ENCODE results near the gene RICTOR.

DNA sequence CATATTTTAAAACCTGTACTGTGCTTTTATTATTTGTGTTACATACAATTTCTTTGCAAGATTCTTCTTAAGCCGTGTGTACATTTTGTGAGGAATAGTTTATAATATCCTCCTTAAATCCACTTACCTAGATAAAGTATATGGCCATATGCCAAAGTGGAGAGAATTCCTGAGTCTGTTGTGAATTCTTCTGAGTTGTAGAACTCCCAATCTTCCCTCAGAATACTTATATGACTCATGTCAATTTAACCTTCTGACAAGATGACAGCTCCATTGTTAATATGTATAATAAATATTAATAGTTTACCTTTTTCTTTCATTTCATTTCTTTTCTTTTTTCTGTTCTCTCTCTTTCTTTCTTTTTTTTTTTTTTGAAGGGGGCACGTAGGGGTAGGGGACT lies 6.0 kb upstream of the RICTOR start:
- TF ChIP-seq, protein P1, sequence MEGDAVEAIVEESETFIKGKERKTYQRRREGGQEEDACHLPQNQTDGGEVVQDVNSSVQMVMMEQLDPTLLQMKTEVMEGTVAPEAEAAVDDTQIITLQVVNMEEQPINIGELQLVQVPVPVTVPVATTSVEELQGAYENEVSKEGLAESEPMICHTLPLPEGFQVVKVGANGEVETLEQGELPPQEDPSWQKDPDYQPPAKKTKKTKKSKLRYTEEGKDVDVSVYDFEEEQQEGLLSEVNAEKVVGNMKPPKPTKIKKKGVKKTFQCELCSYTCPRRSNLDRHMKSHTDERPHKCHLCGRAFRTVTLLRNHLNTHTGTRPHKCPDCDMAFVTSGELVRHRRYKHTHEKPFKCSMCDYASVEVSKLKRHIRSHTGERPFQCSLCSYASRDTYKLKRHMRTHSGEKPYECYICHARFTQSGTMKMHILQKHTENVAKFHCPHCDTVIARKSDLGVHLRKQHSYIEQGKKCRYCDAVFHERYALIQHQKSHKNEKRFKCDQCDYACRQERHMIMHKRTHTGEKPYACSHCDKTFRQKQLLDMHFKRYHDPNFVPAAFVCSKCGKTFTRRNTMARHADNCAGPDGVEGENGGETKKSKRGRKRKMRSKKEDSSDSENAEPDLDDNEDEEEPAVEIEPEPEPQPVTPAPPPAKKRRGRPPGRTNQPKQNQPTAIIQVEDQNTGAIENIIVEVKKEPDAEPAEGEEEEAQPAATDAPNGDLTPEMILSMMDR (IDR thresholded peaks at IDR 0.05), result no peak
- no peak for TF ChIP-seq POLR2A (IDR thresholded peaks at IDR 0.05)

Measured in esophagus squamous epithelium (tissue), 4 donors.